Common myeloid progenitor, CD34-positive (primary cell): Measurements from ENCODE around the gene SEC31B. TPM values are rescaled to one million over a fixed set of nuclear protein-coding genes. Genes with fewer than 3 reads are reported as not detected.

Experiments used
- CTCF ChIA-PET: fragments of 350-600 bp; sonication (Branson Sonifier 250); formaldehyde crosslinking; loops from one replicate; lab custom pipeline; 2021; ENCODE audit warnings: antibody characterized with exemption; lab: Charles Lee
- POLR2A ChIA-PET: fragments of 350-600 bp; sonication (Branson Sonifier 250); formaldehyde crosslinking; loops from one replicate; lab custom pipeline; 2021; ENCODE audit warnings: antibody characterized with exemption; lab: Charles Lee
- DNase-seq, 3 donors: peaks; one replicate each; pipeline versions ENCODE4 v3.0.0 to v3.0.0-alpha.2; 2013
- H3K27ac ChIP-seq, 2 experiments: 1 replicate in 1 of 2; 2 replicates in 1 of 2; pipeline ENCODE4 v1.7.0; 2013; ENCODE audit warnings: inconsistent platforms in 2 of 2, low read length in 2 of 2, mild to moderate bottlenecking in 2 of 2, low read depth in 1 of 2, moderate library complexity in 1 of 2; ENCODE audit not compliant: severe bottlenecking in 2 of 2, insufficient read depth in 1 of 2, poor library complexity in 1 of 2
- H3K27me3 ChIP-seq, 5 experiments: replicated peaks in 2 of 5; 1 replicate in 3 of 5; 2 replicates in 2 of 5; pipeline versions ENCODE4 v1.6.1 to v1.7.0; 2013; ENCODE audit warnings: low read length in 4 of 5, mild to moderate bottlenecking in 2 of 5, moderate library complexity in 2 of 5, inconsistent platforms in 1 of 5; ENCODE audit not compliant: insufficient read depth in 5 of 5, control insufficient read depth in 4 of 5
- H3K36me3 ChIP-seq, 4 experiments: 1 replicate in 2 of 4; 2 replicates in 2 of 4; pipeline versions ENCODE4 v1.6.1 to v1.7.0; 2013; ENCODE audit warnings: low read length in 3 of 4, control low read depth in 1 of 4, mild to moderate bottlenecking in 1 of 4; ENCODE audit not compliant: control insufficient read depth in 4 of 4, insufficient read depth in 4 of 4
- H3K4me1 ChIP-seq, 4 experiments: 1 replicate in 3 of 4; 2 replicates in 1 of 4; pipeline versions ENCODE4 v1.6.1 to v1.7.1; 2013; ENCODE audit warnings: low read length in 3 of 4, mild to moderate bottlenecking in 3 of 4, control low read depth in 1 of 4, inconsistent platforms in 1 of 4, moderate library complexity in 1 of 4; ENCODE audit not compliant: control insufficient read depth in 4 of 4, insufficient read depth in 4 of 4; ENCODE audit errors: control extremely low read depth in 1 of 4
- H3K4me3 ChIP-seq, 7 experiments: 1 replicate in 4 of 7; 2 replicates in 3 of 7; pipeline versions ENCODE4 v1.5.1 to v1.7.0; 2013; ENCODE audit warnings: mild to moderate bottlenecking in 7 of 7, low read length in 6 of 7, moderate library complexity in 6 of 7, inconsistent platforms in 2 of 7, low read depth in 2 of 7, control low read depth in 1 of 7; ENCODE audit not compliant: insufficient read depth in 4 of 7, control insufficient read depth in 1 of 7; ENCODE audit errors: extremely low read depth in 1 of 7
- H3K9me3 ChIP-seq, 5 experiments: 1 replicate in 4 of 5; 2 replicates in 1 of 5; pipeline versions ENCODE4 v1.6.1 to v1.7.1; 2013; ENCODE audit warnings: low read length in 4 of 5, mild to moderate bottlenecking in 2 of 5, inconsistent platforms in 1 of 5, low read depth in 1 of 5, moderate library complexity in 1 of 5; ENCODE audit not compliant: control insufficient read depth in 4 of 5, insufficient read depth in 2 of 5; ENCODE audit errors: control extremely low read depth in 1 of 5
- WGBS: methylation state at CpG from one replicate; pipeline ENCODE4 v1.1.5; 2013; ENCODE audit not compliant: insufficient coverage; 5-methylcytosine and 5-hydroxymethylcytosine counted together
- polyA plus RNA-seq: library from polyadenylated mRNA; unstranded; fragments of 120-200 nt; gene quantifications from one replicate; pipeline ENCODE4 v1.2.1, GENCODE V29; 2013

Gene SEC31B, protein sequence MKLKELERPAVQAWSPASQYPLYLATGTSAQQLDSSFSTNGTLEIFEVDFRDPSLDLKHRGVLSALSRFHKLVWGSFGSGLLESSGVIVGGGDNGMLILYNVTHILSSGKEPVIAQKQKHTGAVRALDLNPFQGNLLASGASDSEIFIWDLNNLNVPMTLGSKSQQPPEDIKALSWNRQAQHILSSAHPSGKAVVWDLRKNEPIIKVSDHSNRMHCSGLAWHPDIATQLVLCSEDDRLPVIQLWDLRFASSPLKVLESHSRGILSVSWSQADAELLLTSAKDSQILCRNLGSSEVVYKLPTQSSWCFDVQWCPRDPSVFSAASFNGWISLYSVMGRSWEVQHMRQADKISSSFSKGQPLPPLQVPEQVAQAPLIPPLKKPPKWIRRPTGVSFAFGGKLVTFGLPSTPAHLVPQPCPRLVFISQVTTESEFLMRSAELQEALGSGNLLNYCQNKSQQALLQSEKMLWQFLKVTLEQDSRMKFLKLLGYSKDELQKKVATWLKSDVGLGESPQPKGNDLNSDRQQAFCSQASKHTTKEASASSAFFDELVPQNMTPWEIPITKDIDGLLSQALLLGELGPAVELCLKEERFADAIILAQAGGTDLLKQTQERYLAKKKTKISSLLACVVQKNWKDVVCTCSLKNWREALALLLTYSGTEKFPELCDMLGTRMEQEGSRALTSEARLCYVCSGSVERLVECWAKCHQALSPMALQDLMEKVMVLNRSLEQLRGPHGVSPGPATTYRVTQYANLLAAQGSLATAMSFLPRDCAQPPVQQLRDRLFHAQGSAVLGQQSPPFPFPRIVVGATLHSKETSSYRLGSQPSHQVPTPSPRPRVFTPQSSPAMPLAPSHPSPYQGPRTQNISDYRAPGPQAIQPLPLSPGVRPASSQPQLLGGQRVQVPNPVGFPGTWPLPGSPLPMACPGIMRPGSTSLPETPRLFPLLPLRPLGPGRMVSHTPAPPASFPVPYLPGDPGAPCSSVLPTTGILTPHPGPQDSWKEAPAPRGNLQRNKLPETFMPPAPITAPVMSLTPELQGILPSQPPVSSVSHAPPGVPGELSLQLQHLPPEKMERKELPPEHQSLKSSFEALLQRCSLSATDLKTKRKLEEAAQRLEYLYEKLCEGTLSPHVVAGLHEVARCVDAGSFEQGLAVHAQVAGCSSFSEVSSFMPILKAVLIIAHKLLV
- polyA plus RNA-seq = 25.9 TPM

DNA sequence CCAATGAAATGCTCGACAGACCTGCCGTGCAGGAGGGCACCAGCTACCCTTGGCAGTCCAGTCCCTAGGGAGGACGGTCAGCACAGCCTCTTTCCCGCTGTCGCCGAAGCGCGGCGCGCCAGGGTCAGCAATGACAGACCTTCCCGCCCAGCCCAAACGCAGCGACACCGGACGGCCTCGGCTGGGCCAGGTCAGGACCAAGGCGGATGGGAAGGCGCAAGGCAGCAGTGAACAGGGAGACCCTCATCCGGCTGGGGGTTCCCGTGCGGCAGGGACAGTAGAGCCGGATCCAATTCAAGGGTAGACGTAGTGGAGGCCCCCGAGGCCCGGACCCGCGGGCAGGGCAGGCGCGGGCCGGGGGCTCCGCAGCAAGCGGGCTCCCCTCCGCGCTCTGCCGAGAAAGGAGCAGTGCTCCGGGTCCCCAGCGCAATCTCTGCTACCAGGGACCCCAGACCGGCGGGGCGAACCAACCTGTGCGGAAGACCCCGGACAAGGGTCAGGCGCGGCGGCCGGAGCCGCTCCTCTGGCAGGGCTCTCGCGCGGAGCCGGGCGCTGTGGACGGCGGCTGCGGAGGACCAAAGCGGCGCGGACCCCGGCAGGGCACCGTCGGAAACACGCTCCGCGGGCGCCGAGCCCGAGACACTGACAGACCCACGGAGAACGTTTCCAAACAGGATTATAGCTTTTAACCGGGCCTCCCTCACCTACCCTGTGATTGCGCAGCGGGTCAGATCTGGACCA lies at the start of gene SEC31B:
Gene SEC31B, minus strand, starts transcription at position 551 of the 741 bp plus-strand sequence. CDS start 2,909 bp downstream, outside the sequence.
- Histone ChIP-seq H3K9me3 (no peaks in the 10 kb centered on the region), H3K4me3 (peak within 1 kb of the TSS in 5 of 7 experiments; percentile 21 to 62 (median 52)), H3K4me1 (peaks cover 0 to 10% (median 3%) of the 10 kb centered on the region in 4 experiments), H3K36me3 (peaks cover 5 to 24% (median 20%) of the 10 kb centered on the region in 4 experiments), H3K27me3 (peaks cover 0 to 20% (median 13%) of the 10 kb centered on the region in 5 experiments), H3K27ac (no peak within 1 kb of the TSS)
- peak in 1 of 3 donors; percentile 2 for DNase-seq
- POLR2A ChIA-PET = no interaction called here
- CTCF ChIA-PET = interaction anchor here (1.0 to 5.0 kb wide), 20 partner anchors 9 to 369 kb away, joined by 3 to 38 read pairs (median 4); partner anchors contain the start of genes HIF1AN and NDUFB8
- WGBS = 22% methylated on average over 62 of the region's 72 CpGs

DNA sequence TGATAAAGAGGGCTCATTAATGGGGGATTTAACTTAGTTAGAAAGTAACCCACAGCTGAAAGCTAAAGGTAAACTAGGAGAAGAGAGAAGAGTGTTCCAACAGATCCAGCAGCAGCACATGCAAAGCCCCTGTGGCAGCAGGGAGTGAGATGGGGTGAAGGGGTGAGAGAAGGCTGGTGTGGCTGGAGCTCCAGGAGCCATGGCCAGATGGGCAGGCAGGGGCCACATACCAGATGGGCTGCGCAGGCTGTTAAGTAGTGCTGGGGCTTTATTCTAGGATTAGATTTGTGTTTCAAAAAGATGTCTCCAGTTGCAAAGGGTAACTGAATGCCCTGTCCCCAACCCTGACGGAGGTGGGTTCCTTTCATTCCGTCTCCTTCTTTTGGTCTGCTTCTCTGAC lies 49.3 kb upstream of the SEC31B start:
- Histone ChIP-seq H3K27me3 (peaks cover 18 to 96% (median 65%) of the 10 kb centered on the region in 5 experiments), H3K9me3 (no peaks in the 10 kb centered on the region), H3K36me3 (no peaks in the 10 kb centered on the region), H3K4me1 (no peaks in the 10 kb centered on the region), H3K27ac (no peak overlapping the region), H3K4me3 (no peak overlapping the region)
- POLR2A ChIA-PET = no interaction called here
- CTCF ChIA-PET = interaction anchor here (1.4 to 1.9 kb wide), 4 partner anchors 11 to 320 kb away, joined by 3 to 6 read pairs (median 4); no protein-coding TSS in a partner anchor
- WGBS = 93% methylated on average over 3 of the region's 3 CpGs
- no peak for DNase-seq

DNA sequence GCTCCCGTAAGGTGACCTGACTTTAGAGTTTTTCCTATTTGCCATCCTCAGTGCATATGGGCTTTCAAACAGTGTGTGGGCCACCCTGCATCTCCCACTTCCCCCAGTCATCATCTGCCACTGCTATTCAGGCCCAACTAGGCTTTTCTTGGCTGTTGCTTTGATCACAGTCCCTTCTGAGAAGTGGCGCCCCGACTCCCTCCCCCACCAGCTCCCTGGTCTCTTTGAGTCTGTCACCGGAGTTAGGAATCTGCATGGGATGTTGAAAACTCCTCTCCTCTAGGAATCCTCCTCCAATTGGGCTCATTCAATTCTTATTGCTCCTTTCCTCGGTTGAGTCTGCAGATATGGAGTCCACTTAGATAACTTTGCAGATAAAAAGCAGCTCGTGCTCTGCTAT lies 48.2 kb upstream of the SEC31B start:
- DNase-seq = no peak
- Histone ChIP-seq H3K36me3 (no peaks in the 10 kb centered on the region), H3K9me3 (no peaks in the 10 kb centered on the region), H3K4me3 (no peak overlapping the region), H3K4me1 (peaks cover 0 to 2% (median under 1%) of the 10 kb centered on the region in 4 experiments), H3K27ac (no peak overlapping the region), H3K27me3 (peaks cover 18 to 93% (median 67%) of the 10 kb centered on the region in 5 experiments)
- ChIA-PET POLR2A (no interaction called here), CTCF (interaction anchor here (0.6 to 9.7 kb wide), 5 partner anchors 14 to 1880 kb away, joined by 3 to 68 read pairs (median 4); no protein-coding TSS in a partner anchor)
- 35% methylated on average over 5 of the region's 6 CpGs for WGBS

DNA sequence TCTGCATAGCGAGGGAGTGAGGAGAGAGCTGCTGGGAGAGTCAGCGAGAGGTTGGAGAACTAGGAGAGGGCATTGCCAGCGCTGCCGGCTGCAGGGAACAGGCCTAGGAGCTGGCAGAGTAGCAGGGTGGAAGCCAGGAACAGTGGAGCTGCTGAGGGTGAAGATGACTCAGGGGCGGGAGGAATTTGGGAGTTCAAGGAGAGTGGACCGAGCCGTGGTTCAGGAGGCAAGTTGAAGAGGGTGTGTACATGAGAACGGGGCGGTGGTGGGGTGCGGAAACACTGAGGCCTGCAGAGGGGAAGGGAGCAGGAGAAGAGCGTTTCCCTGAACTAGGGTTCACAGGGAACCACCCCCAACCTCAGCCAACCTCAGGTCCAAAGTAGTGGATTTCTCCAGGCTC lies 47.6 kb upstream of the SEC31B start:
- 51% methylated on average over 5 of the region's 11 CpGs for WGBS
- Histone ChIP-seq H3K36me3 (no peaks in the 10 kb centered on the region), H3K27me3 (peaks cover 18 to 96% (median 66%) of the 10 kb centered on the region in 5 experiments), H3K27ac (no peak overlapping the region), H3K9me3 (no peaks in the 10 kb centered on the region), H3K4me1 (peaks cover 0 to 8% (median 5%) of the 10 kb centered on the region in 4 experiments), H3K4me3 (no peak overlapping the region)
- CTCF ChIA-PET = interaction anchor here (9.7 kb wide), 1 partner anchor 306 kb away, joined by 68 read pairs; no protein-coding TSS in a partner anchor
- POLR2A ChIA-PET = no interaction called here
- DNase-seq = no peak

DNA sequence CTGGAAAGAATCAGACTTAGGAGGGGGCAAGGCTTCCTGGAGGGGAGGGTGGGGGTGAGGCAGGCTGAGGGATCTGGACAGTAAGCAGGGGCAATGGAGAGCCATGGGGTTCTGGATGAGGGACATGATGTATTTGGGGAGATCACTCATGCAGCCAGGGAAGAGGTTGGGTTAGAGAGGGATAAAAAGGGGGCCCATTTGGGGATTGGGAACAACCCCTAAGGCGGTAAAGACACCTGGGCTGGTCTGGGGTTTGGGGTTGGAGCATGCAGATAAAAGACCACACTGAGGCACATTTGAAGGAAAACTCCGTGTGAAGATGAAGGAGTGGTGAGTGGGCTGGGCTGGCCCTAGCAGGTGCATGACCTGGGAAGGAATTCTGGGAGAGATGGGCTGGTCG lies 46.9 kb upstream of the SEC31B start:
- Histone ChIP-seq H3K27me3 (peaks cover 14 to 98% (median 65%) of the 10 kb centered on the region in 5 experiments), H3K36me3 (no peaks in the 10 kb centered on the region), H3K27ac (no peak overlapping the region), H3K4me3 (no peak overlapping the region), H3K9me3 (no peaks in the 10 kb centered on the region), H3K4me1 (peaks cover 0 to 13% (median 12%) of the 10 kb centered on the region in 4 experiments)
- ChIA-PET POLR2A (no interaction called here), CTCF (interaction anchor here (9.7 kb wide), 1 partner anchor 307 kb away, joined by 68 read pairs; no protein-coding TSS in a partner anchor)
- DNase-seq = no peak
- WGBS = 75% methylated on average over 2 of the region's 3 CpGs
